Endothelial cell of umbilical vein (primary cell): ENCODE data around the gene ZNF775. TPM values are rescaled to one million over a fixed set of nuclear protein-coding genes. Genes with fewer than 3 reads are reported as not detected.

Experiments
- BruUV-seq: library from RNA; stranded (reverse); fragments of 400-500 nt; replicated peaks from 2 replicates; lab custom pipeline; 2021; lab: Mats Ljungman, UMichigan
- CTCF ChIA-PET: fragments of 300-600, 350-600 bp; sonication (Branson Sonifier 250); formaldehyde crosslinking; loops from one replicate; lab custom pipeline; 2021; ENCODE audit warnings: antibody characterized with exemption, inconsistent platforms; lab: Charles Lee
- POLR2A ChIA-PET: fragments of 300-600, 350-600 bp; sonication (Branson Sonifier 250); formaldehyde crosslinking; loops from one replicate; lab custom pipeline; 2021; ENCODE audit warnings: antibody characterized with exemption, inconsistent platforms; lab: Charles Lee
- DNase-seq: peaks from one replicate; pipeline ENCODE4 v3.0.0-alpha.2; 2011; ENCODE audit warnings: low read depth, low spot score
- FAIRE-seq: peaks from 2 replicates; lab custom pipeline; 2011; peaks lifted over from hg19 to GRCh38; lab: Jason Lieb, UNC
- H2AFZ ChIP-seq: 2 replicates; pipeline ENCODE4 v1.6.0; 2012; ENCODE audit warnings: low read depth, low read length, control low read depth, inconsistent platforms
- H3K27ac ChIP-seq: 2 replicates; pipeline ENCODE4 v1.5.1; 2011; ENCODE audit warnings: low read depth, mild to moderate bottlenecking, control low read depth, low read length, moderate library complexity; ENCODE audit not compliant: insufficient read depth
- H3K27me3 ChIP-seq, 2 experiments: 2 replicates each; pipeline versions ENCODE4 v1.6.0 to v1.6.1; 2011; ENCODE audit warnings: low read length in 2 of 2, mixed read lengths in 1 of 2; ENCODE audit not compliant: control insufficient read depth in 2 of 2, insufficient read depth in 2 of 2
- H3K36me3 ChIP-seq, 2 experiments: 2 replicates in 1 of 2; 3 replicates in 1 of 2; pipeline ENCODE4 v1.5.1; 2011; ENCODE audit warnings: low read length in 2 of 2, mild to moderate bottlenecking in 1 of 2, moderate library complexity in 1 of 2; ENCODE audit not compliant: control insufficient read depth in 2 of 2, insufficient read depth in 2 of 2; ENCODE audit errors: extremely low read depth in 1 of 2
- H3K4me1 ChIP-seq: 3 replicates; pipeline ENCODE4 v1.5.1; 2011; ENCODE audit warnings: mild to moderate bottlenecking, low read length; ENCODE audit not compliant: control insufficient read depth, insufficient read depth; ENCODE audit errors: extremely low read depth
- H3K4me2 ChIP-seq: 2 replicates; pipeline ENCODE4 v1.6.1; 2011; ENCODE audit warnings: low read length, control low read depth, mixed read lengths; ENCODE audit not compliant: insufficient read depth
- H3K4me3 ChIP-seq, 3 experiments: fragments of 200-600 bp in 1 of 3; sonication (generic), shearing (Covaris generic) in 1 of 3; replicated peaks in 1 of 3; 2 replicates each; pipeline ENCODE4 v1.5.1; 2011 to 2016; ENCODE audit warnings: control low read depth in 3 of 3, low read length in 3 of 3, mild to moderate bottlenecking in 2 of 3, inconsistent platforms in 1 of 3, low read depth in 1 of 3, moderate library complexity in 1 of 3; ENCODE audit not compliant: insufficient read depth in 1 of 3
- H3K79me2 ChIP-seq: 2 replicates; pipeline ENCODE4 v1.6.0; 2012; ENCODE audit warnings: low read length, inconsistent platforms; ENCODE audit not compliant: control insufficient read depth, insufficient read depth
- H3K9ac ChIP-seq: replicated peaks from 2 replicates; pipeline ENCODE3; 2011; ENCODE audit warnings: low read length, control low read depth; ENCODE audit not compliant: insufficient read depth; ENCODE audit errors: extremely low read depth
- H3K9me1 ChIP-seq: replicated peaks from 3 replicates; pipeline ENCODE4 v1.6.0; 2011; ENCODE audit warnings: mild to moderate bottlenecking, low read length; ENCODE audit not compliant: control insufficient read depth, insufficient read depth; ENCODE audit errors: extremely low read depth
- H3K9me3 ChIP-seq: replicated peaks from 2 replicates; pipeline ENCODE4 v1.5.1; 2012; ENCODE audit warnings: low read length, inconsistent platforms; ENCODE audit not compliant: control insufficient read depth, insufficient read depth
- H4K20me1 ChIP-seq: replicated peaks from 2 replicates; pipeline ENCODE3; 2011; ENCODE audit warnings: mild to moderate bottlenecking, low read length; ENCODE audit not compliant: control insufficient read depth, insufficient read depth; ENCODE audit errors: extremely low read depth
- CTCF ChIP-seq, 2 donors: IDR thresholded peaks; 1 replicate in 1 of 2; 2 replicates in 1 of 2; pipeline ENCODE4 v1.5.1; 2011; ENCODE audit warnings: low read length in 2 of 2, mild to moderate bottlenecking in 2 of 2, moderate library complexity in 2 of 2, control low read depth in 1 of 2, inconsistent platforms in 1 of 2, low read depth in 1 of 2; ENCODE audit not compliant: insufficient read depth in 1 of 2; ENCODE audit errors: extremely low read depth in 1 of 2
- EZH2 ChIP-seq: IDR thresholded peaks from 2 replicates; pipeline ENCODE4 v1.6.1; 2012; ENCODE audit warnings: borderline replicate concordance, low read depth, mild to moderate bottlenecking, moderate library complexity, low read length, inconsistent platforms; ENCODE audit not compliant: severe bottlenecking
- FOS ChIP-seq: IDR thresholded peaks from 2 replicates; pipeline ENCODE4 v1.6.1; 2011; ENCODE audit warnings: mild to moderate bottlenecking, low read length, moderate library complexity, borderline replicate concordance; ENCODE audit not compliant: insufficient read depth
- JUN ChIP-seq: IDR thresholded peaks from 2 replicates; pipeline ENCODE4 v1.6.1; 2011; ENCODE audit warnings: borderline replicate concordance, low read depth; ENCODE audit not compliant: insufficient read length, insufficient read depth
- POLR2A ChIP-seq: IDR thresholded peaks from 2 replicates; pipeline ENCODE4 v1.6.1; 2012; ENCODE audit warnings: low read depth, mild to moderate bottlenecking, control low read depth, low read length
- dilution Hi-C: fragments of 300-500 bp; cut with MboI; formaldehyde crosslinking; loops from one replicate; pipeline ENCODE4 v1.15.0; 2019; ENCODE audit warnings: low sequenced_read_pairs; ENCODE audit not compliant: extremely low pct_ligation_motif_present
- intact Hi-C: fragments of 100-400 bp; cut with micrococcal nuclease; formaldehyde crosslinking; loops from one replicate; pipeline ENCODE4 v1.10.0; 2022
- polyA plus RNA-seq, 4 experiments: library from polyadenylated mRNA; depleted of rRNA in 3 of 4; stranded (reverse) in 3 of 4; unstranded in 1 of 4; fragments of >200 nt; gene quantifications; 2 replicates each; pipeline versions ENCODE4 v1.2.1 to v1.2.3, GENCODE V29; 2011 to 2012; ENCODE audit warnings: missing spikeins in 1 of 4
- total RNA-seq: library from RNA; stranded (reverse); gene quantifications from 2 replicates; pipeline ENCODE4 v1.2.3, GENCODE V29; 2021
- TF ChIP-seq, protein P1 (sequence below): IDR thresholded peaks from 2 replicates; pipeline ENCODE4 v1.6.1; 2011; ENCODE audit not compliant: insufficient read depth, insufficient read length

The ZNF775 gene
- total and polyA plus RNA-seq, 2 donors (not counting 3 experiments of a cell fraction or from before 2014, with no cell fraction given) = 5.8 to 8.3 TPM

GRCh38 chr7:150329331-150330120 lies 49.6 kb upstream of the ZNF775 start:
- no peak for DNase-seq
- BruUV-seq = no TSS peak
- Histone ChIP-seq H3K36me3 (no peaks in the 10 kb centered on the region), H3K79me2 (no peaks in the 10 kb centered on the region), H3K9me3 (no peaks in the 10 kb centered on the region), H3K27ac (no peak overlapping the region), H3K9me1 (no peaks in the 10 kb centered on the region), H3K4me3 (no peak overlapping the region), H3K9ac (no peak overlapping the region), H3K4me1 (no peaks in the 10 kb centered on the region), H2AFZ (no peak overlapping the region), H4K20me1 (no peaks in the 10 kb centered on the region), H3K4me2 (no peak overlapping the region), H3K27me3 (no peaks in the 10 kb centered on the region)
- CTCF ChIA-PET = interaction anchor here (1.2 kb wide), 1 partner anchor 88 kb away, joined by 3 read pairs; no protein-coding TSS in a partner anchor
- dilution Hi-C loops (no loop called here), intact Hi-C loops (no loop called here)
- POLR2A ChIA-PET = no interaction called here
- FAIRE-seq = no peak
- TF ChIP-seq JUN (no peak), EZH2 (no peak), POLR2A (no peak), CTCF (IDR thresholded peaks at IDR 0.05; ENCODE audit: extremely low read depth in 1 of 2, insufficient read depth in 1 of 2, low read depth in 1 of 2, low read length in 2 of 2) (no peak), FOS (no peak)
- TF ChIP-seq, protein P1, sequence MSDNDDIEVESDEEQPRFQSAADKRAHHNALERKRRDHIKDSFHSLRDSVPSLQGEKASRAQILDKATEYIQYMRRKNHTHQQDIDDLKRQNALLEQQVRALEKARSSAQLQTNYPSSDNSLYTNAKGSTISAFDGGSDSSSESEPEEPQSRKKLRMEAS = no peak
